SW 1271 (cell line): Measurements from ENCODE around the gene CALHM2.

Experiments
- DNase-seq, 2 experiments: peaks; one replicate each; lab custom pipeline; 2025; lab: John Stamatoyannopoulos, UW

Gene CALHM2

DNA sequence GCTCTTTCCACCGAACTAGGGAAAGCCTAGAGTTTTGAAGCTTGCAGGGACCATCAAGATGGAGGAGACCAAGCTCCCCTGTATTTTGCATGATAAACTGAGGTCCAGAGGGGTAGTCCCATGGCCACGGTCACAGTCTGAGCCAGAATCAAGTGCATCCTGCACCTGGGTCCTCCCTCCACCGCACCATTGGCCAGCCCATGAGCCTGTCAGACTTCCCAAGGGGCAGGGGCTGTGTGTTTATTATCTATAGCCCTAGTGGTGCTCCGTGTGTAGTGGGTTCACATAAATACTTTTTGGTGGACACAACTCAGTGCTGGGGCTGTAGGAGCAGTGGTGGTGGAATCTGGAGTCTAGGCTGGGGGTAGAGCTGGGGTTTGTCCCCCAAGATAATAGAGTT lies 23.3 kb upstream of the CALHM2 start:
- DNase-seq = no peak

DNA sequence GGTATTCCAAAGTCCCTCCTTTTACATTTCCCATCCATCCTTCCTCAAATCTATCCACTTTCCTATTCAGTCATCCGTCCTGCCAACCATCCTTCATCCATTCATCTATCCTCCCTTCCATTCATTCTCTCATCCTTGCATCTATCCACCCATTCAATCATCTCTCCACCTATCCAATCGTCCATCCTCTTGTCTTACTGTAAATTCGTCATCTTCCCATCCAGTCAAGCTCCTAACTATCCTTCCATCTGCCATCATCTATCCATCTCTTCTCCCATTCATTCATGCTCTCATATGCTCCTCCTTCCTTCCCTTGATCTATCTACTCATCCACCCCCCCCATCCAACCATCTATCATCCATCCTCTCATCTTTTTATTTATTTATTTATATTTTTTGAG lies 21.9 kb upstream of the CALHM2 start:
- no peak for DNase-seq

DNA sequence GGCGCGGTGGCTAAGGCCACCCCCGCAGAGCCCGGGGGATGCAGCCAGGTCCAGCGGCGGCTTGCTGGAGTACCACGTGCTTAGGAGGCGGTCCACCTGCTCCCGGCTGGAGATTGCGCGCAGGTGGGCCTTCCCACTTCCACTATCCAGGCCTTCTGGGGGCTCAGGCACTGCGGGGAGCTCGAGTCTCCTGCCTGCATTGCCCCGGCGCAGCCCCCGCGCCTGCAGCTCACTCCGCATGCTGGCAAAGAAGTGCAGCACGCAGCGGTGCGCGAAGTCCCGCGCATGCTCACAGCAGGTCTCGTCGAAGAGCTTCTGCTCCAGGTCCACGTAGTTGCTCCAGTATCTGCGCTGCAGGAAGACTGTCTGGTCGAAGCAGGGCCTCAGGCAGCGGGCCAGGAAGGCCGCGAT lies 21.1 kb upstream of the CALHM2 start:
- no peak for DNase-seq

DNA sequence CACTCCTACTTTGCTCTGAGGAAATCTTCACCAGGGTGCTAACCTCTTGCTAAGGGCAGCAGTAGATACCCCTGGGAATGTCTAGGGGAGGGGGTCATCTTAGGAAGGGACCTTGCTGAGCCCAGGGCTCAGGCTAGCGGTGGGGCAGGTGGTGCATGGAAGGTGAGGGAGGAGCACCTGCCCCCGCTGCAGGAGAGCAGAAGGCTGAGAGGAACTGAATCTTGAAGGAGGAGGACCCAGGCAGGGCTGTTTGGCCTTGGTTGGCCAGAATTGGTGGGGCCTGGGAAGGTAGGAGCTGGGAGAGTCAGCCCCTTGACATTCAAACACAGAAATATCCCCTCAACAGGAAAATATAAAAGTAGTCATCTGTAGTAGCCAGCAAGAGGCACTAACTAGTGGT lies 19.8 kb upstream of the CALHM2 start:
- DNase-seq = no peak

DNA sequence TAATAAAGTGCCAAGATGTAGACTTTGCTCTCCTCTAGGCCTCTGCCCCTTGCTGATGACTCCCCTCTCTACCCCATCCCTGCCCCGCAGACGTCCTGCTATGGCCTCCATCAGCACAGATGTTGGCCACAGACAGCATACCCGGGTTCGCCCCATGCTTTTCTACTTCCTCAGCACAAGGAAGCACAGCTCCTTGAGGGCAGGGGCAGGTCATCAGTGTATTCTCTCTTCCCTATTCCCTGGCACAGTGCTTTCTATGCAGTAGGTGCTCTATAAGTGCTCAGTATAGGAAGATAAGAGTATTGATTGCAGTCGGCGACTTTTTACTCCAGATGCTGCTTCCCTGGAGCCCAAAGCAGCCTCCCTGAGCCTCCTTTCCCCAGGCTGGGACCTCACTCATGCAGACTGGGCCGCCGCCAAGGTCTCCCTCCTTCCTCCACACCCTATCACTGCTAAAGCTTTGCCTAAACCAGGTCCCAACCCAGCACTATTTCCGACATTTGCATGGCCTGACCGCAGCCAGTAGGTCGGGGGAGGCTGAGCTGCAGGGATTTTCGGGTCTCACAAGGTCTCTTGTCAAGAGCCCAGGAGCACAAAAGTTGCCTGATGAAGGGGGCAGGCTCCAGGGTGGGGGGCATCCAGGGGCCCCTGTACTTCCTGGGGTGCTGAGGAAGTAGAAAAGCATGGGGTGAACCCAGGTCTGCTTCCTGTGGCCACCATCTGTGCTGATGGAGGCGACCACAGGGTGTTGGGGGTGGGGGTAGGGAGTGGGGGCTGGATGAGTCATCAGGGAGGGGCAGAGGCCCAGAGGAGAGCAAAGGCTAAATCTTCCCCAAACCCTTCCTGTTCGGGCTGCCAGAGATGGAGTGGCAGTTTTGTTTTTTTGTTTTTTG lies 18.8 kb upstream of the CALHM2 start:
- no peak for DNase-seq

DNA sequence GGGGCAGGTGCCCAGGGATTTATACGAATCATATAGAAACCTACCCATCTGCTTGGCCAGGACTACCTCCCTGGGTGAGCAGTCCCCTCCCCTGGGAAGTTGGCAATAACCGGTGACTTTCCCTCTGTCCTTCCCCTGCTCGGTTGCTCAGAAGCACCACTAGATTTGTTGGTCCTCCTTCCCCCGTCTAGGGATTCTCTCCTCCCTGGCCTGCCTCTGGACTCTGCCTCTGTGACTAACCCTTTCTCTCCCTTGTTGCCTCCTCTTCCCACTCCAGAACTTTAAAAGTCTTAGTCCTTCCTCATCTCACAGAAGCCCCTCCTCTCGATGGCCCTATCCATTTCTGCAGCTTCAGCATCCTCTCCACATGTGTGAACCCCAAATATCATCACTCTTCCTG lies 17.0 kb upstream of the CALHM2 start:
- no peak for DNase-seq

DNA sequence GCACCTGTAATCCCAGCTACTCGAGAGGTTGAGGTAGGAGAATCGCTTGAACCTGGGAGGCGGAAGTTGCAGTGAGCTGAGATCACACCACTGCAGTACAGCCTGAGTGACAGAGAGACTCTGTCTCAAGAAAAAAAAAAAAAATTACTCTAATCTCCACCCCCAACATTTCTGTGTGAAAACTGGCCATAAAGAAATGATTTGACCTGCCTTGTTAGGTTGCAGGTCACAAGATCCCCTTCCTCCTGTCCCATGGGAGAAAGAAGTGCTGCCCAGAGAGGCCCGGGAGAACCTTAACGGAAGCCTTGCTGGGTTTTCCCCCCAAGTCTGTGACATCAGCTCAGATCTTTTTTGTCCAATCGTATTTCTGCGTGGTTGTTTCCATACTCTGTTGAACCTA lies 15.2 kb upstream of the CALHM2 start:
- no peak for DNase-seq

DNA sequence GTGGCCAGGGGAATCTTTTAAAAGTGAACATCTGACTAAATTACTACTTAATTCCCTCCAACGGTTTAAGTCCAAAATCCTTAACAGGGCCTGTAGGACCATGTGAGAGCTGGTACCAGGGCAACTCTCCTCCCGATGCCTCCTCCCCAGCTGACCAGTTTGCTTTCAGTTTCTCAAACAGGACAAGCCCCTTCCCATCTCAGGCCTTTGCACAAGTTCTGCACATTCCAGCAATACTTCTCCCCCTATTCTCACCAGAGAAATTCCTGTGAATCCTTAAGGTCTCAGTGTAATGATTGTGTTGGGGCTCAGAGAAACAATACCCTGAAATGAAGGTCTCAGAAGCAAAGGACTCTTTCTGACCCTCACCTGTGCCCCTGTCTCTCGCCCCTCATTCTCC lies 14.6 kb upstream of the CALHM2 start:
- DNase-seq = no peak

DNA sequence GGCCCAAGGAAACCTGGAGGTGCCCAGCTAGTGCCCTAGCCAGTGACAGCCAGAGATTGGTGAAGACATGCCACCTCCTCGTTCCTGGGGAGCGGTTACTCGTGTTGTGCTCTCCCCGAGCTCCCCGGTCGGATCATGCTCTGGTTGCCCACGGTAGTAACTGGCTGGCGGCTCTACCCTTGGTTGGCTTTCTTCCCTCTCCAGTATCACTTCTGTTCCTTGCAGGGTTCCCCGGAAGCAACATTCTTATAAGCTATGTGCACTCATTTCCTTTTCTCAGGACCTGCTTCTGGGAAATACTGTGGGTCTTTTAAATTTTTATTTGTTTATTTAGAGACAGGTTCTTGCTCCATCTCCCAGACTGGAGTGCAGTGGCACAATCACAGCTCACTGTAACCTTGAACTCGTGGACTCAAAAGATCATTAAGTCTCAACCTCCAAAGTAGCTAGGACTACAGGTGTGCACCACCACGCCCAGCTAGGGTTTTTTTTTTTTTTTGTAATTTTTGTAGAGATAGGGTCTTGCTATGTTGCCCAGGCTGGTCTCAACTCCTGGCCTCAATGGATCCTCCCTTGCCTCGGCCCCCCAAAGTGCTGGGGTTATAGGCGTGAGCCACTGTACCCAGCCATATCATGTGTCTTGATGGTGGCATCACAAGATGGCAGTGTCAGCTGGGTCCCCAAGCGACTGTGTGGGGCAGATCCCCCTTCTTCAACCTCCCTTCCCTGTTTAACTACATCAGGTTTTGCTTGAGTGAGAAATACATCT lies 13.4 kb upstream of the CALHM2 start:
- no peak for DNase-seq

DNA sequence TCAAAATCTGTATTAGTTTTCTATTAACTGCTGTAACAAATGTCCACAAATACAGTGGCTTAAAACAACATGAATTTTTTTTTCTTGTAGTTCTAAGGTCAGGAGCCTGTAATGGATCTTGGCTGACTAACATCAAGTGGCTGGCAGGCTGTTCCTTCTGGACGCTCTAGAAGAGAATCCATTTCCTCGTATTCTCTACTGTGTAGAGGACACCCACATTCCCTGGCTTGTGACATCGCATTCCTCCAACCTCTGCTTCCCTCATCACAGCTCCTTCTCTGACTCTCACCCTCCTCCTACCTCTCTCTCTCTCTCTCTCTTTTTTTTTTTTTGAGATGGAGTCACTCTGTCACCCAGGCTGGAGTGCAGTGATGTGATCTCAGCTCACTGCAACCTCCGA lies 11.3 kb upstream of the CALHM2 start:
- DNase-seq = no peak

DNA sequence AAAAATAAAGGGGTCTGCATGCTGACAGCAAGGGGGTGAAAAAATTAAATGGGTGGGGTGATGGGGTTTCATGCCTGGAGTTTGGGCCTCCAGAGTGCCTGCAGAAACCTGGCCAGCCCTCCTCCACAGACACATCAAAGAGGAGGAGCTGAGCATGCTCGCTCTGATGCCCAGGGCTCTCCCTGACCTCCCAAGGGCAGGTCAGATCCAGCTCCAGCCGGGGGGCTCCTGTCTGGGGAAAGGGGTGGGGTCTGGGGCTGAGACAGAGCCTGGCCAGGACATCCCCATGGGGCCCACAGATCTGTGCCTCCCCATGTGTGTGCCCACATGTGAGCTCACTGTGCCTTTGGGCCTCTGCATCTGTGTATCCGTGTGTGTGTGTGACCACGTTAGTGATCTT lies 7.4 kb upstream of the CALHM2 start:
- no peak for DNase-seq

DNA sequence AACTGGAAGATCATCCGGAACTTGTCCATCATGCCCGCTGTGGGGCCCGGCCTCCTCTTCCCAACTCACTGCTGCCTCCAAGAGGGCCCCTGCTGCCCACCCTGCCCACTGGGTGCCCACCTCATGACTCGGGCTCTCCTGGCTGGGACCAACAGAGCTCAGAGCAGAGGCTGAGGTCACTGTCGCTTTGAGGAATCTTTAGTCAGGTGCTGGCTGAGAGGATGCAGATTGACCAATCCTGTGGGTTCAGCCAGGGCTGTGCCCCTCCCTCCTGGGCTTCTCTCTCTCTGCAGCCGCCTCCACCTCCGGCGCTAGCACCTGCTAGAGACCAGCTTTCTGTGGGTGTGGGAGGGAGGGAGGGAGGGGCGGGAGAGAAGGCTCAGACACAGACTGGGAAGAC lies 6.5 kb upstream of the CALHM2 start, which contains the start of gene CALHM1:
Gene CALHM1 (minus strand): TSS at position 181 of the 400 bp plus-strand sequence. CDS start 149 bp downstream, at position 32.
- DNase-seq = no peak

DNA sequence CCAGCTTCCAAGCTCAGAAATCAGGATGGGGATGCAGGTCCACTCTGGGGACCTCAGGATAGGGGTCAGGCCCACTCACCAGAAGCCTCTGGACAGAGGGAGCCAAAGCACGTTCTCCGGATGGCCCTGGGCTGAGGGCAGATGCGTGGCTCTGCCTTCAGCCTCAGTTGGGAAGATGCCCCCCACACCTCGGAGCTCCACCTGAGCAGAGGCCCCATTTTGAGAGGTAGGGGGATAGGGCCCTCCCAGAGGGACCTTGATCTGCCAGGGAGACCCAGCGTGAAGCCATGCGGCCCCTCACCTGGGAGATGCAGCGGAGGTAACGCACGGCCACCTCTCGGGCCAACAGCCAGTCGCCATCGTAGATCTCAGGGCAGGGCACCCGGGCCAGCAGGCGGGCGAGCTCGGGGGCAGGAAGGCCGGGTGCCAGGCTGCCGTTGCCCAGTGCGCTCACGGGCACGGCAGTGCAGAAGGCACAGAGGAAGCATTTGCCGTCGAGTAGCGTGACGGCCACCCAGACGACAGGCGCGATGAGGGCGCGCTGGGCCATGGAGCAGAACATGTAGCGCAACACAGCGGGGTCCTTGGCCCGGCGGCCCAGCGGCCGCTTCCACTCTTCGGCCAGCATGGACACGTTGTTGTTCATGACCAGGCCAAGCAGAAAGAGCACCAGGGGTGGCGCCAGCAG lies 5.9 kb upstream of the CALHM2 start:
- no peak for DNase-seq

DNA sequence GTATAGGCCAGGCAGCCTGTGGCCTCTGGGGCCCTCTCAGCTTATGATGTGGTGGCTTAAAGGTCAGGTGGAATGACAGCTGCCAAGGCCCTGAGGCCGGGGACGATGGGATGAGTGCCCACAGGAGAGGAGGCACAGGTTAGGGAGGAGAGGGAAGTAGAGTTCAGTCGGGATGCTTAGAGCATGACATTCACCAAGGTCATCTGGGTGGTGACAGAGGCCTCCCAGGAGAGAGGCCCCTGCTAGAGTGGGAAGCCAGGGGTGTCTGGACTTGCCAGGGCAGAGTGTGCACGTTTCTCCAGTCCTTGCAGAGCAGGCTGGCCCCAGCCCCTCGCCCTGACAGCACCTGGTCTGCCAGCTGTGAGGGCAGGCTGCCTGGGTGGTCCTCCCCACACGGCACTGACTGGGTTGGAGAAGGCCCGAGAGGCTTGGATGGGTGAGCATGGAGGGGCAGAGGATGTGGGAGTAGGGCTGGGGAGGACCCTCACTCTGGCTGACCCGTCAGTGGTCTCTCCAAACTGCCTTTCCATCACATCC lies 5.1 kb upstream of the CALHM2 start:
- DNase-seq = no peak

DNA sequence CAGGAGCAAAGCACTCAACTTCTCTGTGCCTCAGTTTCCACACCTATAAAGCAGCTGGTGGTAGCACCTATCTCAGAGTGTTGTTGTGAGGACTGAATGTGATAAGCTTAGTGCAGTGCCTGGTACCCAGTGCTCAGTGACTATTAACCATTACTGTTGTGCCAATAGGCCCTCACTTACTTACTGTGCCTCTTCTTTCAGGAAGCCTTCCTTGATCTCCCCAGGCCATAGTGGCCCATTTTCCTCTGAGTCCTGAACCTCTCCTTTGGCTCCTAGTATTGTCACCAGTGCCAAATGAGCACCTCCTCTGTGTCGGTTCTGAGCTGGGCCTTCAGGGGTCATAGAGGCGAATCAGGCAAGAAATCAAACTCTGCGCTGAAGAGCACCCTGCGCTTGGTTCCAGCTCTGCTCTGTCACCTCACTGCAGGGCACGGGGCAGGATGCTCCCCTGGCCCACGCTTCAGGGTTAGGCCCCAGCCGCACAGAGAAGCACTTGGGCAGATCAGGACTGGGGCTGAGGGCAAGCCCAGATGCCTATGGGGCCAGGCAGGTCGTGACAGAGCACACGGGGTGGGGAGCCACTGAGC lies 4.0 kb upstream of the CALHM2 start:
- no peak for DNase-seq

DNA sequence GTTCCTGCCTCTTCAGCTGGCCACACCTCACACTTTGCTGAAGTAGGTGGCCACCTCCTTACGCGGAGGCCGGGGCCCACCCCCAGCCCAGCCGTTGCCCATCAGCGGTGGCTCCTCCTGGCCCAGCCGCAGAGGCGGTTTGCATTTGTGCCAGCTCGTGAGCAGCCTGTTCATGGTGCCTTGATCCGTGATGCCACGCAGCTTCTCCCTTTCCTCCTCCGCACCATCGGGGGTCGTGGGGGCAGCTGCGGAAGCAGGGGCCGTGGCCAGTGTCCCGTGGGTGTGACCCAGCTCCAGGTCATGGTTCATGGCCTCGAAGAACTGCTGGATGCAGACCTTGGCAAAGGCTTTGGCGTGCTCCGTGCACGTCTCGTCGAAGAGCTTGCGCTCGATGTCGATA lies 3.1 kb upstream of the CALHM2 start:
- DNase-seq = no peak

DNA sequence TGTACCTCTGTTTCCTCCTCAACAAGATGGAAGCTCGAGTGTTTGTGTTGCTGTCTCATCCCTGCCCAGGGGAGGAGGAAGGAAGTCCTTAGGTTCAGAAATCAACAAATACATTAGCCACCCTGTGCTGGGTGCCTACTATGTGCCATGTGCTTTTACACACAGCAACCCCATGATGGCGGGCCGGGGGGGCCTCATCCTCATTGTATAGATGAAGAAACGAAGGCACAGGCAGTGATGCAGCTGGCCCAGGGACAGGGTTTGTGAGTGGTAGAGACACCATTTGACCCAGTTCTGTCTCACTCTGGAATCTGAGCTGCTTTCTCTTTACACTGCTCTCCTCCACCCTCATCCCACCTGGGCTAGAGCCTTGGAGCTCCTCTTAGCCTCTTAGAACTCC lies 1.9 kb upstream of the CALHM2 start:
- no peak for DNase-seq

DNA sequence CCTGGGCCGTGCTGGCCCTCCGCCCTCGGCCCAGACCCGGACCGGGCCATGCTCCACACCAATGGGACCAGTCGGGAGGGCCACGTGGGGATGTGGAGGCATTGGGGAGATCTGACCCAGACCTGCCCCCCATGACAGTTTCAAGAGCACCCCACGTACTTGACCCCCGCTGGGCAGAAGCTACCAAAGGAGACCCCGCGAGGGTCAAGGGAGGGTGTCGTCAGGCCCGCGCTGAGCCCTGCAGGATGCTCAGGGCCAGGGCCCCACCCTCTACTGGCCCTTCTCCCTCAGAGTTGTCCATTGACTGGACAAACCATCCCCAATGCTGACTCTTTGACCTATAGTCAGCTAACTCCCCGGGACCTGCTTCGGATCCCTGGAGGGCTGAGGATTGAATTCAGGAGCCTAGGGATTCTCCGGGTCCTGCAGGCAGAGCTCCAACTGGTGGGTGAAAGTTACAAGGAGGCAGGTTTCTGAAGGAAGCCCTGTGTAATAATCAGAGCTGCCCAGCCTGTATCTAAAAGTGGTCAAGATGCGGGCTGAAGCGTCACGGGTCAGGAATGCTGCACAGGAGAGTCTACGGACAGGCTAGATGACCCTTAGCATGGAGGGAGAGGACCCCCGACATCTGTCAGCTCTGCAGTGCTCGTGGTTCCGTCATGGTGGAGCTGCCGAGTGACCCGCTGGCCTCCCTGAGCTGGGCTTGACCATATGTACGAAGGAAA lies 498 bp upstream of the CALHM2 start:
- no peak for DNase-seq

DNA sequence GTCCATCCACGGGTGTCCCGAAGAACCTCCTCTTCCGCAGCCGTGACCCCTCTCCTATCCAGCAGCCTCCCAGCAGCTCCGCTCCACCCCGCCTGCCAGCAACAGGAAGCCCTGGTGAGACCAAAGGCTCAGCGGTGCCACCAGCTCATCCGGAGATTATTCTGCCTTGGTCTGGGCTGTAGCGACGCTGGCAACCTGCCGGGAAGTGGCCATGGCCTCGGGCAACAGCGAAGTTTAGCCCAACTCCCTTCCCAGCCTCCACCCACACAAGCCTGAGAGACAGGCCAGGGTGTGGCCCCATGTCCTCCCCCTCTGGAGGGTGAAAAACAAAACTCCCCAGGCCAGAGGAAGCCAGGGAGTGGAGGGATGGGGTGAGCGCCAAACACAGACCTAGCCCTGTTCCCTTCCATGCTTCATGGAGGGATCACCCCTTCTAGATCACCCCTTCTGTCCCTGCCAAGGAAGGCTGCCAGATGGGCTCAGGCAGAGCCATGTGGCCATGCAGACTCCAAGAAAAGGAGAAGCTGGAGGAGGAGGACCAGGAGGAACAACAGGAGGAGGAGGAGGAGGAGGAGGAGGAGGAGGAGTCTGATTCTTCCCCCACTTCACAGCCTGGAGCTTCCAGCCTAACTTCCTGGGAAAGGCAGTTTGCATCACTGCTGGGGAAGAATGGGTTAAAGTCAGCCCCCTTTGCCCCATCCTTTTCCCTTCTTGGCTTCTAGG lies 918 bp downstream of the CALHM2 start:
- peak in 1 of 2 experiments; percentile 41 for DNase-seq

DNA sequence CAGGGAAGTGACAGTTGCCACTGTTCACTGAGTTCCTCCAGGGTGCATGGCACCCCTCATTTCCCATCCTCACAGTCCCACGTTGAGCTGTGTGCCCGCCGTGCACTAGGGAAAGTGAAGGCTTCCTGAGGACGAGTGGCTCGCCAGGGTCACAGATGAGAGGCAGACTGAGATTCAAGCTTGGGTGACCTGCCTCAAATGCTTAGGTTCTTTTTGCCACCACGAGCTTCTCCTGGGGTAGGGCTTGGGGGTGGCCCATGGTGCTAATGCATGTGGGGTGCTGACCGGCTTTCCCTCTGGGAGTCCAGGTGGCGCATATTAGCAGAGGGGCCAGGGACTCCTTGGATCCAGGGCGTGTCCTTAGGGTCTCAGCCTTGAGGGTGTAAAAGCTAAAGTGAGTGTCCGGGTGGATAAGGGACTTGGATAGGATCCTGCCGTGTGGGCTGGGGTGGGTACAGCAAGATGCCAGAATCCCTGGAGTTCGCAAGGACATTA lies 1.9 kb downstream of the CALHM2 start:
- DNase-seq = no peak
